BE2C (cell line): ENCODE results near the gene PCDH9.

Experiments
- DNase-seq: peaks from one replicate; pipeline ENCODE4 v3.0.0-alpha.2; 2020
- H3K27me3 ChIP-seq: fragments of 250-450 bp; sonication (Bioruptor Pico); 2 replicates; pipeline ENCODE4 v1.5.1; 2020; ENCODE audit warnings: mild to moderate bottlenecking
- H3K36me3 ChIP-seq: fragments of 250-450 bp; sonication (Bioruptor Pico); 2 replicates; pipeline ENCODE4 v1.5.1; 2020; ENCODE audit warnings: mild to moderate bottlenecking
- H3K4me1 ChIP-seq: fragments of 250-450 bp; sonication (Bioruptor Pico); 2 replicates; pipeline ENCODE4 v1.5.1; 2020
- H3K4me3 ChIP-seq: 2 replicates; pipeline ENCODE4 v1.5.1; 2011; ENCODE audit warnings: low read depth, low read length
- H3K9me3 ChIP-seq: fragments of 250-450 bp; sonication (Bioruptor Pico); 2 replicates; pipeline ENCODE4 v1.5.1; 2020
- TF ChIP-seq, protein P1 (sequence below): IDR thresholded peaks from 2 replicates; pipeline ENCODE4 v1.5.1; 2012; ENCODE audit warnings: mild to moderate bottlenecking, low read depth, low read length

PCDH9 gene

DNA sequence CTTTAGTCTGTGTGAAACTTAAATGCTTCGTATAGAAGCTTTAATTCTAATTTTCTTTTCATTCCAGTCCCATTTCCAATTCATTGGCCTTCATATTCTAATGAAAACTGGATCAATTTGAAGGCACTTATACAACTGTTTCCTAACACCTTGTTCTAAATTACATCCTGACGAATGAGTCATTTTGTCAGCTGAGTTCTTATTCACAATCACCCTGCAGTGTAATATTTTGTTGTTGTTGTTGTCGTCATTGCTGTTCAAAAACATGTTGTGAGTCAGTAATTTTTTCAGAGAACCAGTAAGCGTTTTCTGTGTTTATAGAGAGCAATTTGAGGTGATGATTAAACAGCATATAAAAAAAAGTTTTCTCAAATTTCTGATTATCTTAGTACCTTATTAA lies 290.0 kb downstream of the PCDH9 start:
- no peak for DNase-seq
- Histone ChIP-seq H3K27me3 (no peaks in the 10 kb centered on the region), H3K4me1 (peaks cover 3% of the 10 kb centered on the region; the same call in 1 of the 2 replicates), H3K9me3 (no peaks in the 10 kb centered on the region), H3K36me3 (no peaks in the 10 kb centered on the region), H3K4me3 (no peak overlapping the region)
- TF ChIP-seq, protein P1, sequence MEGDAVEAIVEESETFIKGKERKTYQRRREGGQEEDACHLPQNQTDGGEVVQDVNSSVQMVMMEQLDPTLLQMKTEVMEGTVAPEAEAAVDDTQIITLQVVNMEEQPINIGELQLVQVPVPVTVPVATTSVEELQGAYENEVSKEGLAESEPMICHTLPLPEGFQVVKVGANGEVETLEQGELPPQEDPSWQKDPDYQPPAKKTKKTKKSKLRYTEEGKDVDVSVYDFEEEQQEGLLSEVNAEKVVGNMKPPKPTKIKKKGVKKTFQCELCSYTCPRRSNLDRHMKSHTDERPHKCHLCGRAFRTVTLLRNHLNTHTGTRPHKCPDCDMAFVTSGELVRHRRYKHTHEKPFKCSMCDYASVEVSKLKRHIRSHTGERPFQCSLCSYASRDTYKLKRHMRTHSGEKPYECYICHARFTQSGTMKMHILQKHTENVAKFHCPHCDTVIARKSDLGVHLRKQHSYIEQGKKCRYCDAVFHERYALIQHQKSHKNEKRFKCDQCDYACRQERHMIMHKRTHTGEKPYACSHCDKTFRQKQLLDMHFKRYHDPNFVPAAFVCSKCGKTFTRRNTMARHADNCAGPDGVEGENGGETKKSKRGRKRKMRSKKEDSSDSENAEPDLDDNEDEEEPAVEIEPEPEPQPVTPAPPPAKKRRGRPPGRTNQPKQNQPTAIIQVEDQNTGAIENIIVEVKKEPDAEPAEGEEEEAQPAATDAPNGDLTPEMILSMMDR = no peak

DNA sequence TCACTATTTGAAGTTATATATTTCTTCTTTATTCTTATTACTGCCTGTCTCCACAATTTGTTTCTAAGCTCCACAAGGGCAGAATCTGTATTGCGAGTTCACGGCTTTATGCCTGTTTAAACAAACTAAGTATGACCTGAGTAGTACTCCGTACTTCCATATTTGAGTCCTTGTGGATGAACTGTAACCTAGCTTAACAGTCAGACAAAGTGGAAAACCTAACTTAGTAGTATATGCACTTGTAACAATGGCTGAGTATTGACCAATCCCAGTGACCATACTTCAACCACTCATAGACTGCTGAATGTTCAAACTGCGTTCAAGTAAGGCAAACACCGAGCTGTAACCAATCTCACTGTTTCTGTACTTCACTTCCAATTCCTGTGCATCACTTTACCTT lies 292.7 kb downstream of the PCDH9 start:
- H3K4me3 ChIP-seq = no peak overlapping the region

GRCh38 chr13:66933994-66934393 lies 296.1 kb downstream of the PCDH9 start:
- no peaks in the 10 kb centered on the region for H3K9me3 ChIP-seq
- TF ChIP-seq, protein P1 = no peak
- no peaks in the 10 kb centered on the region for H3K36me3 ChIP-seq
- DNase-seq = no peak
- H3K4me1 ChIP-seq = peaks cover 3% of the 10 kb centered on the region
- H3K27me3 ChIP-seq = no peaks in the 10 kb centered on the region
- no peak overlapping the region for H3K4me3 ChIP-seq

More for the DNA sequence above, 292.7 kb downstream of the PCDH9 start:
- Histone ChIP-seq H3K27me3 (no peaks in the 10 kb centered on the region), H3K9me3 (no peaks in the 10 kb centered on the region), H3K36me3 (no peaks in the 10 kb centered on the region), H3K4me1 (no peaks in the 10 kb centered on the region)
- TF ChIP-seq, protein P1 = no peak
- no peak for DNase-seq

- H3K4me3 ChIP-seq = no peak overlapping the region
- peaks cover 3% of the 10 kb centered on the region for H3K4me1 ChIP-seq
- H3K36me3 ChIP-seq = no peaks in the 10 kb centered on the region
- H3K9me3 ChIP-seq = no peaks in the 10 kb centered on the region
- TF ChIP-seq, protein P1 = no peak
- H3K27me3 ChIP-seq = no peaks in the 10 kb centered on the region
- no peak for DNase-seq
Measured at GRCh38 chr13:66933527-66933926, 296.6 kb downstream of the PCDH9 start.

DNA sequence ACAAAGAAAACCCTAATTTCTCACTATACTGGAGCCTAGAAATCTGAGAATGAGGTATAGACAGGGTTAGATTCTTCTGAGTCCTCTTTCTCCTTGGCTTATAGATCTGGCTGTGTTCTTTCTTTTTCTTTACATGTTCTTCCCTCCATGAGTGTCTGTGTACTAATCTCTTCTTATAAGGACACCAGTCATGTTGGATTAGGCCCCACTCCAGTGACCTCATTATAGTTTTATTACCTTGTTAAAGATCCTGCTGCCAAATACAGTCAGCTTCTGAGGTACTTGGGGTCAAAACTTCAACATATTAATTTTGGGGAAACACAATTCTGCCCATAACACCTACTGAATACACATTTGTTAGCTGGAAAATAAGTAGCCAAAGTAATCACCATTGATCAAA lies 302.6 kb downstream of the PCDH9 start:
- H3K36me3 ChIP-seq = no peaks in the 10 kb centered on the region
- no peak overlapping the region for H3K4me3 ChIP-seq
- peaks cover 12% of the 10 kb centered on the region for H3K4me1 ChIP-seq
- no peak for DNase-seq
- no peaks in the 10 kb centered on the region for H3K9me3 ChIP-seq
- TF ChIP-seq, protein P1 = no peak
- H3K27me3 ChIP-seq = no peaks in the 10 kb centered on the region

DNA sequence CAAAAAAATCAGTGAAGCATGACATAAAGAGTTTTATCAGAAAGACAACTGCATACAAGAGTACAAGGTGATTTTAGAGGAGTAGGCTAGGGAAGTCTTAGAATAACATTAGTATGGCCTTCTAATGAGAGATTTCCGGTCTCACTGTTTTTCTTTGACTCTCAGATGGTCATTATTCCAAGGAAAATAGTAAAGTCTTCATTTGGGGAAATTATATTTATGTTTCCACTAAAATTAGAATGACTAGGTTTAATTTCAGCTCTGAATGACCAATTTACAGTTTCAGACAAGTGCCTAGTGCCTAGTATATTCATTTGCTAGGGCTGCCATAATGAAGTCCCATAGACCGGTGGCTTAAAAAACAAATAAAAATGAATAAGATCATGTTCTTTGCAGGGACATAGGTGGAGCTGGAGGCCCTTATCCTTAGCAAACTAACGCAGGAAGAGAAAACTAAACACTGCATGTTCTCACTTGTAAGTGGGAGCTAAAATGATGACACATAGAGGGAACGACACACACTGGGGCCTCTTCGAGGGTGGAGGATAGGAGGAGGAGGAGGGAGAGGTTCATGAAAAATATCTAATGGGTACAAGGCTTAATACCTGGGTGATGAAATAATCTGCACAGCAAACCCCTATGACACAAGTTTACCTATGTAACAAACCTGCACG lies 303.1 kb downstream of the PCDH9 start:
- Histone ChIP-seq H3K9me3 (no peaks in the 10 kb centered on the region), H3K27me3 (no peaks in the 10 kb centered on the region), H3K4me3 (no peak overlapping the region), H3K36me3 (no peaks in the 10 kb centered on the region), H3K4me1 (peaks cover 14% of the 10 kb centered on the region)
- TF ChIP-seq, protein P1 = no peak
- DNase-seq = no peak
